OCI-LY3 (cell line): ENCODE results near the gene IL1A.

Experiments used
- CTCF ChIP-seq: fragments of 200-600, 300-600 bp; sonication (generic); IDR thresholded peaks from 2 replicates; pipeline ENCODE4 v1.5.1; 2014; ENCODE audit warnings: antibody characterized with exemption, low read length, low read depth
- EZH2phosphoT487 ChIP-seq: fragments of 200-600 bp; shearing (Covaris generic); IDR thresholded peaks from 2 replicates; pipeline ENCODE4 v1.6.1; 2018; ENCODE audit warnings: antibody characterized with exemption, mixed run types, low read depth

DNA sequence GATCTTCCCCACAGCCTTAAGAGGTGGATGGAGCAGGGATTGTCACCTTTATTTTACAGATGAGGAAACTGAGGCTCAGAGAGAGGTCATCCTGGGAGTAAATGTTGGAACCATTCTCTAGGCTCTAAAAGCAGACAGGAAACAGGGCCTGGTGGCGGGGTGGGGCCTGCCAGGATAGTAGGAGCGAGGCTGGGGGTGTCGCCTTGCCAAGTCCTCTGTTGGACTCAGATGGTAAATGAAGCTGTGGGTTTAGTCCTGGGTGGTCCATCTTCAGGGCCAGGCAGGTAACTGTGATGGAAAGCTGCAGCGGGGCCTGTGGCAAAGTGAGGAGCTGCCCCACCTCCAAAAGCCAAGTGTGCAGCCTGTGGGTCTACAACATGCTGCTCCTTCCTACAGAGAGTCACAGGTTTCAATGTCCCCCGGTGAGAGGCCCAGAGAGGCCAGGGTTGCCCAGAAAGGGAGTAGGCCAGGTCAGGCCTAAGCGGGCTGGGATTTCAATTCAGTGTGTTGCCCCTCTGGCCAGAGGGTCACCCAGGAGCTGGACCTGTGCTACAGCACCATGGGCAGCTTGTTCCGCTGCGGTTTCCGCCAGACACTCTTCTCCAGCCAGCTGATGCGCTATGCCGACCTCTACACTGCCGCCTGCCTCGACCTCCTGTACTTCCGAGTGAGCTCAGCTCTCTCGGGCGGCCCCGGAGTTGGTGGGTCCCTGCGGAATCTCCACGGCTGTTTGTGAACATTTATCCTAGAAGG, 56.8 kb downstream of the IL1A start:
- no peak for TF ChIP-seq CTCF
- TF ChIP-seq EZH2phosphoT487: no peak
